SK-N-SH (cell line): ENCODE measurements around the gene CANT1. TPM values are rescaled to one million over a fixed set of nuclear protein-coding genes. Genes with fewer than 3 reads are reported as not detected.

Experiments
- CTCF ChIA-PET: fragments of 300-600, 350-600 bp; formaldehyde crosslinking; extraction: SDS; loops from one replicate; lab custom pipeline; 2021; lab: Yijun Ruan, JAX
- POLR2A ChIA-PET: fragments of 350-600 bp; sonication (Branson Sonifier 250); formaldehyde crosslinking; extraction: SDS; loops from one replicate; lab custom pipeline; 2020; ENCODE audit warnings: antibody characterized with exemption, inconsistent platforms; lab: Yijun Ruan, JAX
- DNase-seq: peaks from one replicate; pipeline ENCODE4 v3.0.0; 2012
- H2AFZ ChIP-seq: fragments of 200-600 bp; sonication (generic); 2 replicates; pipeline ENCODE4 v1.8.1; 2016; ENCODE audit warnings: antibody characterized with exemption, mild to moderate bottlenecking, low read depth
- H3F3A ChIP-seq: fragments of 200-600 bp; sonication (generic); replicated peaks from 2 replicates; pipeline ENCODE3; 2016; ENCODE audit warnings: antibody characterized with exemption, mild to moderate bottlenecking; ENCODE audit not compliant: insufficient read depth
- H3K27ac ChIP-seq, 2 experiments: fragments of 200-500 bp in 1 of 2; fragments of 200-600 bp in 1 of 2; sonication (Bioruptor generic) in 1 of 2; sonication (generic), shearing (Covaris generic) in 1 of 2; 2 replicates each; pipeline versions ENCODE4 v1.5.1 to v1.6.1; 2014 to 2016; ENCODE audit warnings: low read depth in 2 of 2, inconsistent platforms in 1 of 2, low read length in 1 of 2, mild to moderate bottlenecking in 1 of 2, mixed read lengths in 1 of 2
- H3K27me3 ChIP-seq: fragments of 200-600 bp; sonication (generic), shearing (Covaris generic); 2 replicates; pipeline ENCODE4 v1.6.1; 2016; ENCODE audit warnings: mixed run types; ENCODE audit not compliant: insufficient read depth
- H3K36me3 ChIP-seq, 2 experiments: fragments of 200-500 bp in 1 of 2; fragments of 200-600 bp in 1 of 2; sonication (Bioruptor generic) in 1 of 2; sonication (generic) in 1 of 2; replicated peaks in 1 of 2; 2 replicates each; pipeline versions ENCODE3 to v1.5.1; 2014 to 2016; ENCODE audit warnings: low read length in 1 of 2, mild to moderate bottlenecking in 1 of 2; ENCODE audit not compliant: insufficient read depth in 2 of 2, control insufficient read depth in 1 of 2
- H3K4me1 ChIP-seq, 2 experiments: fragments of 200-500 bp in 1 of 2; fragments of 200-600 bp in 1 of 2; sonication (Bioruptor generic) in 1 of 2; sonication (generic), shearing (Covaris generic) in 1 of 2; 2 replicates each; pipeline versions ENCODE4 v1.5.1 to v1.6.1; 2014 to 2016; ENCODE audit warnings: low read depth in 1 of 2, low read length in 1 of 2, mixed run types in 1 of 2; ENCODE audit not compliant: insufficient read depth in 2 of 2, control insufficient read depth in 1 of 2
- H3K4me2 ChIP-seq: fragments of 200-600 bp; sonication (generic), shearing (Covaris generic); 2 replicates; pipeline ENCODE4 v1.6.1; 2017; ENCODE audit warnings: mixed run types
- H3K4me3 ChIP-seq, 2 experiments: fragments of 200-500 bp in 1 of 2; fragments of 200-600 bp in 1 of 2; sonication (Bioruptor generic) in 1 of 2; sonication (generic), shearing (Covaris generic) in 1 of 2; 2 replicates each; pipeline versions ENCODE4 v1.5.1 to v1.8.1; 2014 to 2016; ENCODE audit warnings: low read depth in 2 of 2, inconsistent platforms in 1 of 2, low read length in 1 of 2, mild to moderate bottlenecking in 1 of 2, mixed read lengths in 1 of 2, moderate library complexity in 1 of 2
- H3K79me2 ChIP-seq: fragments of 200-600 bp; sonication (generic); 2 replicates; pipeline ENCODE4 v1.8.1; 2017; ENCODE audit warnings: mild to moderate bottlenecking; ENCODE audit not compliant: insufficient read depth
- H3K9ac ChIP-seq: fragments of 200-600 bp; sonication (generic); 2 replicates; pipeline ENCODE4 v1.6.1; 2017; ENCODE audit warnings: mixed run types
- H3K9me2 ChIP-seq: fragments of 200-600 bp; sonication (generic); 2 replicates; pipeline ENCODE4 v1.6.1; 2017; ENCODE audit warnings: mixed run types
- H3K9me3 ChIP-seq: fragments of 200-600 bp; sonication (generic); 2 replicates; pipeline ENCODE4 v1.6.1; 2017; ENCODE audit warnings: mixed run types, mild to moderate bottlenecking, moderate library complexity
- H4K20me1 ChIP-seq: fragments of 200-600 bp; sonication (generic); 2 replicates; pipeline ENCODE4 v1.6.1; 2017; ENCODE audit warnings: mild to moderate bottlenecking, mixed run types; ENCODE audit not compliant: insufficient read depth
- CHD2 ChIP-seq: fragments of 150-350 bp; IDR thresholded peaks from 2 replicates; pipeline ENCODE4 v1.6.1; 2018; ENCODE audit warnings: low read length; ENCODE audit not compliant: partially characterized antibody
- ELF1 ChIP-seq: IDR thresholded peaks from 2 replicates; pipeline ENCODE4 v1.4.0; 2012
- GABPA ChIP-seq: IDR thresholded peaks from 2 replicates; pipeline ENCODE4 v1.4.0; 2012; ENCODE audit warnings: low read depth, mild to moderate bottlenecking
- RCOR1 ChIP-seq: fragments of 150-350 bp; IDR thresholded peaks from 2 replicates; pipeline ENCODE4 v1.6.1; 2017; ENCODE audit warnings: antibody characterized with exemption, low read length
- RXRA ChIP-seq: IDR thresholded peaks from 2 replicates; pipeline ENCODE4 v1.4.0; 2012; ENCODE audit warnings: low read depth, mild to moderate bottlenecking, borderline replicate concordance
- TAF1 ChIP-seq: IDR thresholded peaks from 2 replicates; pipeline ENCODE4 v1.6.1; 2012; ENCODE audit warnings: low read depth, mild to moderate bottlenecking, low read length, moderate library complexity, borderline replicate concordance
- TCF12 ChIP-seq: IDR thresholded peaks from 2 replicates; pipeline ENCODE4 v1.4.0; 2012
- WGBS: methylation state at CpG from one replicate; pipeline ENCODE4 v1.1.6; 2017; ENCODE audit warnings: low lambda C conversion rate; 5-methylcytosine and 5-hydroxymethylcytosine counted together
- polyA plus RNA-seq, 3 experiments: library from polyadenylated mRNA; depleted of rRNA; stranded (reverse); fragments of >200 nt; gene quantifications; 2 replicates each; pipeline ENCODE4 v1.2.3, GENCODE V29; 2012
- TF ChIP-seq, protein P1 (sequence below): fragments of 200-600 bp; sonication (generic); IDR thresholded peaks from 2 replicates; pipeline ENCODE4 v1.6.1; 2017; ENCODE audit warnings: antibody characterized with exemption, mild to moderate bottlenecking, moderate library complexity

Gene CANT1
- polyA plus RNA-seq, 1 of the 3 experiments (the other 2 are of a cell fraction): 87.4 TPM

DNA sequence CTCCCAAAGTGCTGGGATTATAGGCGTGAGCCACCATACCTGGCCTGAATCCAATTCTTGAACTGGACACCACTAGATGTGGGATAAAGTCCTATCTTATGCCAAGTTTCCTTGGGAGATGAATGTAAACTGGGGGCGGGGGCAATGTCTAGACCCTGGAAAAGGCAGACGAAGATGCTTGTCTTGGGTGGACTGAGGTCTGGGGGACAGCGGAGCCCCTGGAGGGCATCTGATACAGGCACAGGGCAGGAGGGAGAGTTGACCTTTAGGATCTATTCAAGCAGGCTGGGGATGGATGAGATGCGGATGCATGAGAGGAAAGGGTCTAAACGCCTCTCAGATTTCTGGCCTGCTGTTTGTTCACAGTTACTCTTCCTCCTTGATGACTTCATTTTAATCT is 26.1 kb upstream of the CANT1 start:
- Histone ChIP-seq H3K4me3 (no peak overlapping the region), H3K27ac (no peak overlapping the region), H3K36me3 (no peaks in the 10 kb centered on the region), H3K4me1 (peaks cover 10 to 16% of the 10 kb centered on the region in 2 experiments; a peak in 3 of 4 replicates), H3K9me2 (no peaks in the 10 kb centered on the region), H3K9me3 (no peaks in the 10 kb centered on the region), H3F3A (peaks cover 3% of the 10 kb centered on the region), H3K79me2 (no peaks in the 10 kb centered on the region), H3K27me3 (no peaks in the 10 kb centered on the region), H2AFZ (no peak overlapping the region), H3K4me2 (no peak overlapping the region), H3K9ac (no peak overlapping the region), H4K20me1 (no peaks in the 10 kb centered on the region)
- DNase-seq: no peak
- TF ChIP-seq, protein P1, sequence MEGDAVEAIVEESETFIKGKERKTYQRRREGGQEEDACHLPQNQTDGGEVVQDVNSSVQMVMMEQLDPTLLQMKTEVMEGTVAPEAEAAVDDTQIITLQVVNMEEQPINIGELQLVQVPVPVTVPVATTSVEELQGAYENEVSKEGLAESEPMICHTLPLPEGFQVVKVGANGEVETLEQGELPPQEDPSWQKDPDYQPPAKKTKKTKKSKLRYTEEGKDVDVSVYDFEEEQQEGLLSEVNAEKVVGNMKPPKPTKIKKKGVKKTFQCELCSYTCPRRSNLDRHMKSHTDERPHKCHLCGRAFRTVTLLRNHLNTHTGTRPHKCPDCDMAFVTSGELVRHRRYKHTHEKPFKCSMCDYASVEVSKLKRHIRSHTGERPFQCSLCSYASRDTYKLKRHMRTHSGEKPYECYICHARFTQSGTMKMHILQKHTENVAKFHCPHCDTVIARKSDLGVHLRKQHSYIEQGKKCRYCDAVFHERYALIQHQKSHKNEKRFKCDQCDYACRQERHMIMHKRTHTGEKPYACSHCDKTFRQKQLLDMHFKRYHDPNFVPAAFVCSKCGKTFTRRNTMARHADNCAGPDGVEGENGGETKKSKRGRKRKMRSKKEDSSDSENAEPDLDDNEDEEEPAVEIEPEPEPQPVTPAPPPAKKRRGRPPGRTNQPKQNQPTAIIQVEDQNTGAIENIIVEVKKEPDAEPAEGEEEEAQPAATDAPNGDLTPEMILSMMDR: no peak
- TF ChIP-seq RXRA (no peak), GABPA (no peak), TAF1 (no peak), ELF1 (no peak), TCF12 (no peak)
- WGBS: 92% methylated on average over 6 of the region's 6 CpGs
- CTCF ChIA-PET: interaction anchor here (1.1 to 22.0 kb wide), 13 partner anchors 6 to 361 kb away, joined by 3 to 405 read pairs (median 11); no protein-coding TSS in a partner anchor
- POLR2A ChIA-PET: no interaction called here

DNA sequence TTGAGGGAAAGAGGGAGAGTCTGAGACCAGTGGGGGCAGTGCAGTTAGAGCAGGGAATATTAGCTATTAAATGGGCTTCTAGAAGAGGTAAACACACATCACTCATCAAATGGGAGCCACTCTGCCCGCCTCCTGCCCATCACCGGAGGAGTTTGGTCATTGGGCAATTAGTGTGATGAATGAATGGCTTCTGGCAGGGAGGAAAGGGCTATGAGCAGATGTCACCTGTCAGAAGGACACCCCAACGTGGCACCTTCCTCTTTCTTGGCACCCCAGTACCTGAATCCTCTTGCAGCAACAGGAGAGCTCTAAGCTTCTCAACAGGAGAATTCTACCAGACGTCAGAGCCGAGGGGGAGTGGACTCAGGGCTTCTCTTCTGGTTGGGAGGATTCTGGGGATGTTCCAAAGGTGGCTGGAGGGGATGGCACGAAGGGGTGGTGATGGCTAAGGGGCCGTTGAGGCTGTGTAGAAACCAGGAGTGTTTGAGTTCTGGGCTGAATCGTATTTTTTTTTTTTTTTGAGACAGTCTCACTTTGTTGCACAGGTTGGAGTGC is 25.4 kb upstream of the CANT1 start:
- H3K27me3 ChIP-seq: no peaks in the 10 kb centered on the region
- H3K27ac ChIP-seq: no peak overlapping the region
- 86% methylated on average over 8 of the region's 8 CpGs for WGBS
- ChIA-PET POLR2A (interaction anchor here (1.4 kb wide), 1 partner anchor 39 kb away, joined by 4 read pairs; the partner anchor contains the start of gene ENGASE), CTCF (interaction anchor here (0.7 to 22.0 kb wide), 12 partner anchors 5 to 366 kb away, joined by 3 to 405 read pairs (median 6); no protein-coding TSS in a partner anchor)
- TF ChIP-seq RCOR1: no peak
- TF ChIP-seq ELF1: no peak
- TF ChIP-seq TCF12: no peak
- no peak for TF ChIP-seq CHD2
- TF ChIP-seq TAF1: no peak
- H4K20me1 ChIP-seq: no peaks in the 10 kb centered on the region
- H3K9me3 ChIP-seq: no peaks in the 10 kb centered on the region
- no peaks in the 10 kb centered on the region for H3K36me3 ChIP-seq
- H3F3A ChIP-seq: peaks cover 3% of the 10 kb centered on the region
- peaks cover 10 to 16% of the 10 kb centered on the region in 2 experiments; a peak in 3 of 4 replicates for H3K4me1 ChIP-seq
- no peaks in the 10 kb centered on the region for H3K79me2 ChIP-seq
- H3K4me3 ChIP-seq: no peak overlapping the region
- DNase-seq: no peak
- H3K9ac ChIP-seq: no peak overlapping the region
- H2AFZ ChIP-seq: no peak overlapping the region
- no peak overlapping the region for H3K4me2 ChIP-seq
- H3K9me2 ChIP-seq: no peaks in the 10 kb centered on the region
